Measurements from ENCODE around the gene TPK1. TPM values are rescaled to one million over a fixed set of nuclear protein-coding genes. Genes with fewer than 3 reads are reported as not detected.

Gene TPK1
- polyA plus RNA-seq, 1 of the 3 experiments (the other 2 are of a cell fraction), result 3.3 TPM

DNA sequence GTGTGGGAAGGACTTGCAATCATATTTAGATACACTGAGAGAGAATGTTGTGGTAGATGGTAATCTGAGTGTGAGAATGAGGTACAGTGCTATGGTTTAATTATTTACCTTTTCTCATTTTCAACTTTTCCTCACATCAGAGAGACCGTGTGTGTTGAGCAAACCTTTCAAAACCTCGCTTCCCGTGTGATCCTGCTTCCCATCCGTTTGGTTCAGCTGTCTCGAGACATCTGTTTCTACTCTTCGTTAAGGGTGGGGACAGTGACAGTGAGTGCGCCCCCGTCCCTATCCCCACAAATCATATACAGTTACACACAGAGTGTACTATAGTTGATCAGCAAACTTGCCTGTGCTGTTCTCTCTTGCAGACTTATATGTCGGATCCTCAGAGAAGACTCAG lies 399.4 kb downstream of the TPK1 start:
- H3K9me2 ChIP-seq, result no peaks in the 10 kb centered on the region

More for the DNA sequence above, 399.4 kb downstream of the TPK1 start:
- H3K9me3 ChIP-seq, result no peaks in the 10 kb centered on the region
- DNase-seq, result no peak
- TF ChIP-seq IRF3 (IDR thresholded peaks at IDR 0.05; ENCODE audit: low read depth, low read length) (no peak), RCOR1 (IDR thresholded peaks at IDR 0.05; ENCODE audit: low read length) (no peak), EZH2phosphoT487 (IDR thresholded peaks at IDR 0.05; ENCODE audit: borderline replicate concordance, low read depth) (no peak), POLR2AphosphoS5 (IDR thresholded peaks at IDR 0.05; ENCODE audit: low read depth, low read length) (no peak), USF1 (IDR thresholded peaks at IDR 0.05; ENCODE audit: borderline replicate concordance, low read depth) (no peak), EP300 (IDR thresholded peaks at IDR 0.05; ENCODE audit: borderline replicate concordance in 1 of 2, low read depth in 1 of 2, low read length in 1 of 2) (no peak), CHD2 (IDR thresholded peaks at IDR 0.05; ENCODE audit: low read length, partially characterized antibody) (no peak), SMC3 (IDR thresholded peaks at IDR 0.05; ENCODE audit: low read depth, low read length) (no peak), RFX5 (IDR thresholded peaks at IDR 0.05; ENCODE audit: low read length) (no peak)
- TF ChIP-seq, protein P1, sequence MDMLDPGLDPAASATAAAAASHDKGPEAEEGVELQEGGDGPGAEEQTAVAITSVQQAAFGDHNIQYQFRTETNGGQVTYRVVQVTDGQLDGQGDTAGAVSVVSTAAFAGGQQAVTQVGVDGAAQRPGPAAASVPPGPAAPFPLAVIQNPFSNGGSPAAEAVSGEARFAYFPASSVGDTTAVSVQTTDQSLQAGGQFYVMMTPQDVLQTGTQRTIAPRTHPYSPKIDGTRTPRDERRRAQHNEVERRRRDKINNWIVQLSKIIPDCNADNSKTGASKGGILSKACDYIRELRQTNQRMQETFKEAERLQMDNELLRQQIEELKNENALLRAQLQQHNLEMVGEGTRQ (IDR thresholded peaks at IDR 0.05; ENCODE audit: borderline replicate concordance, low read depth, low read length), result no peak
- TF ChIP-seq, protein P2, sequence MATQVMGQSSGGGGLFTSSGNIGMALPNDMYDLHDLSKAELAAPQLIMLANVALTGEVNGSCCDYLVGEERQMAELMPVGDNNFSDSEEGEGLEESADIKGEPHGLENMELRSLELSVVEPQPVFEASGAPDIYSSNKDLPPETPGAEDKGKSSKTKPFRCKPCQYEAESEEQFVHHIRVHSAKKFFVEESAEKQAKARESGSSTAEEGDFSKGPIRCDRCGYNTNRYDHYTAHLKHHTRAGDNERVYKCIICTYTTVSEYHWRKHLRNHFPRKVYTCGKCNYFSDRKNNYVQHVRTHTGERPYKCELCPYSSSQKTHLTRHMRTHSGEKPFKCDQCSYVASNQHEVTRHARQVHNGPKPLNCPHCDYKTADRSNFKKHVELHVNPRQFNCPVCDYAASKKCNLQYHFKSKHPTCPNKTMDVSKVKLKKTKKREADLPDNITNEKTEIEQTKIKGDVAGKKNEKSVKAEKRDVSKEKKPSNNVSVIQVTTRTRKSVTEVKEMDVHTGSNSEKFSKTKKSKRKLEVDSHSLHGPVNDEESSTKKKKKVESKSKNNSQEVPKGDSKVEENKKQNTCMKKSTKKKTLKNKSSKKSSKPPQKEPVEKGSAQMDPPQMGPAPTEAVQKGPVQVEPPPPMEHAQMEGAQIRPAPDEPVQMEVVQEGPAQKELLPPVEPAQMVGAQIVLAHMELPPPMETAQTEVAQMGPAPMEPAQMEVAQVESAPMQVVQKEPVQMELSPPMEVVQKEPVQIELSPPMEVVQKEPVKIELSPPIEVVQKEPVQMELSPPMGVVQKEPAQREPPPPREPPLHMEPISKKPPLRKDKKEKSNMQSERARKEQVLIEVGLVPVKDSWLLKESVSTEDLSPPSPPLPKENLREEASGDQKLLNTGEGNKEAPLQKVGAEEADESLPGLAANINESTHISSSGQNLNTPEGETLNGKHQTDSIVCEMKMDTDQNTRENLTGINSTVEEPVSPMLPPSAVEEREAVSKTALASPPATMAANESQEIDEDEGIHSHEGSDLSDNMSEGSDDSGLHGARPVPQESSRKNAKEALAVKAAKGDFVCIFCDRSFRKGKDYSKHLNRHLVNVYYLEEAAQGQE (IDR thresholded peaks at IDR 0.05; ENCODE audit: low read depth, low read length), result no peak
- TF ChIP-seq, protein P3, sequence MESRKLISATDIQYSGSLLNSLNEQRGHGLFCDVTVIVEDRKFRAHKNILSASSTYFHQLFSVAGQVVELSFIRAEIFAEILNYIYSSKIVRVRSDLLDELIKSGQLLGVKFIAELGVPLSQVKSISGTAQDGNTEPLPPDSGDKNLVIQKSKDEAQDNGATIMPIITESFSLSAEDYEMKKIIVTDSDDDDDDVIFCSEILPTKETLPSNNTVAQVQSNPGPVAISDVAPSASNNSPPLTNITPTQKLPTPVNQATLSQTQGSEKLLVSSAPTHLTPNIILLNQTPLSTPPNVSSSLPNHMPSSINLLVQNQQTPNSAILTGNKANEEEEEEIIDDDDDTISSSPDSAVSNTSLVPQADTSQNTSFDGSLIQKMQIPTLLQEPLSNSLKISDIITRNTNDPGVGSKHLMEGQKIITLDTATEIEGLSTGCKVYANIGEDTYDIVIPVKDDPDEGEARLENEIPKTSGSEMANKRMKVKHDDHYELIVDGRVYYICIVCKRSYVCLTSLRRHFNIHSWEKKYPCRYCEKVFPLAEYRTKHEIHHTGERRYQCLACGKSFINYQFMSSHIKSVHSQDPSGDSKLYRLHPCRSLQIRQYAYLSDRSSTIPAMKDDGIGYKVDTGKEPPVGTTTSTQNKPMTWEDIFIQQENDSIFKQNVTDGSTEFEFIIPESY (IDR thresholded peaks at IDR 0.05; ENCODE audit: borderline replicate concordance, low read depth), result no peak
- ChIA-PET POLR2A (no interaction called here), CTCF (interaction anchor here (1.2 to 1.6 kb wide), 3 partner anchors 14 to 45 kb away, joined by 3 to 6 read pairs (median 5); no protein-coding TSS in a partner anchor)
- 6% methylated on average over 9 of the region's 9 CpGs for WGBS (ENCODE audit: low lambda C conversion rate)
- no peak overlapping the region for H3K4me3 ChIP-seq (ENCODE audit: low read depth in 2 of 2, low read length in 1 of 2)
- H3F3A ChIP-seq (replicated peaks; ENCODE audit: insufficient read depth), result no peaks in the 10 kb centered on the region
- no peak overlapping the region for H2AFZ ChIP-seq (ENCODE audit: low read depth)
- H3K36me3 ChIP-seq (replicated peaks in 1 of 2; ENCODE audit: control insufficient read depth in 1 of 2, insufficient read depth in 2 of 2, low read length in 1 of 2), result no peaks in the 10 kb centered on the region
- peaks cover 5% of the 10 kb centered on the region; the same call in 1 of the 2 replicates for H3K27me3 ChIP-seq (ENCODE audit: insufficient read depth)
- no peaks in the 10 kb centered on the region for H3K4me1 ChIP-seq (ENCODE audit: control insufficient read depth in 1 of 2, insufficient read depth in 2 of 2, low read depth in 1 of 2, low read length in 1 of 2)
- H3K79me2 ChIP-seq (ENCODE audit: insufficient read depth), result no peaks in the 10 kb centered on the region
- H3K27ac ChIP-seq (ENCODE audit: low read depth in 2 of 2, low read length in 1 of 2), result no peak overlapping the region
- H3K4me2 ChIP-seq, result no peak overlapping the region
- H4K20me1 ChIP-seq (ENCODE audit: insufficient read depth), result no peaks in the 10 kb centered on the region
- H3K9ac ChIP-seq, result no peak overlapping the region
